Superior temporal gyrus (tissue), 1 donor: ENCODE results near the gene PIGO.

ENCODE experiments used
- DNase-seq: peaks from one replicate; pipeline ENCODE4 v3.0.0-alpha.2; 2016; ENCODE audit errors: extremely low spot score

The PIGO gene

DNA sequence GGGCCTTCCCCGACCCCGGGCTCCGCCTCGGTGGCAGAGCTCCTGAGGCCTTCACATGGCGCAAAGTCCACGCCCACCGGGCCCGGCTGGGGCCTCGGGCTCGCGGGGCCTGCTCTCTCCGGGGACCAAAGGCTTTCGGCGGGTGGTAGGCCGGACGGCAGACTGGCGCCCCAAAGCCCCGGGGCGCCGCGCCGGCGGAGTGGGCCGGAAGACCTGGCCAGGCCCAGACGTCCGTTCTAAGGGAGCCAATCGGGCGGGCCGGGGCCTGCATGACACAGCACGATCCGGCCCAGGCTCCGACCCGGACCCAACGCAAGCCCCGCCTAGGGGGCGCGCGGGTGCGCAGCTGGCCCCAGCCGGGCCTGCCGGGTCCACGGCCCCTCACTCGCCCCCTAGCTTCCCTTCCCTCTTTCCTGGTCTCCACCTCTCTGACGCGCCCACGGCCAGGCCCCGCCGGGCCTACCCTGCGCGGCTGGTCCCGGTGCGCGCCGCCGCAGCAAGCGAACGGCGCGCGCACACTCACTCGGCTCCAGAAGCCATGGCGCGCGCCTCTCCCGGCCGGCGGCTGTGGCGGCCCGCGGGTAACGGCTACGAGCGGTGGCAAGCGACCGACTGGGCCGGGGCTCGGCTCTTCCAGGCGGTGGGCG lies 24.5 kb downstream of the PIGO start:
- DNase-seq, result peak; percentile 62

DNA sequence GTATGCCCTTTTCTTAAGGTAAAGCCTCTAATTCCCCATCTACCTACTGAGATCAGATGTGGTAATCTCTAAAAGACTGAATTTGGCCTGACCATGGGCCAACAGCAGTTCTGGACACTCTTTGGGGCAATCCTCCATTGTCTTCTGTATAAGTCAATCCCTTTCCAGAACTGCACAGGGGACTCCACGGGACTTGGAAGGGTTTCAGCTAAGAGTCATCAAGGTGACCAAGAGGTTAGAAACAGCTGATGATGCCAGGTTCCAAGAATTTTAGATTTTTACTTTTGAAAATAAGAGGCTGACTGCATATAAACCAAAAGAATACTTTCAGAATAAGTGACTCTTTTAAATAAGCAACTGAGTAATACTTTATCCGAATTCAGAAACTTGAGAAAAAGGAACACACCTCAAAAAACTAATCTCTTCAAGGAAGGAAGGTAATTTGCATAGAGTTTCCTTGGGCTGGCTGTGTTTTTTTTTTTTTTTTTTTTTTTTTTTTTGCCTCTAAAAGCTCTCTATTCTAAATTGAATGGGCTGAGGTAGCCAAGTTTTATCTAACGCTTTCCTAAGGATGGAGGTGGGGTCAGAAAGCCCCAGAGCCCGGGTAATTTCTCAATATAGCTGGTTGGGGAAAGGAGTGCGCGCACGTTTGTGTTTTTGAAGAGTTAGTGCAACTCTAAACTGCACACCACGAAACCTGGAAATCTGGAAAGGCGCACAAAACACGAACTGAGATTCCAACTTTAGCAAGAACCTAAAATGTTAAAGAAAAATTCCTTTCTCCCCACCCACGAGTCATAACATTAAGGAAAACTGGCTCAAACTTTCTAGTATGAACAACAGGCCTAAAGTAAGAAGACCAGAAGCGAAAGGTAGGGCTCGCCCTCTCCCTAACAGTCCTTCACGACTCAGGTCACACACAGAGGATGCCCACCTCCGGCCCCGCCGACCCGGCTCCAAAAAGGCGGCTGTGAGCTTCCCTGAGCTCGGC lies 25.3 kb downstream of the PIGO start:
- DNase-seq, result no peak

DNA sequence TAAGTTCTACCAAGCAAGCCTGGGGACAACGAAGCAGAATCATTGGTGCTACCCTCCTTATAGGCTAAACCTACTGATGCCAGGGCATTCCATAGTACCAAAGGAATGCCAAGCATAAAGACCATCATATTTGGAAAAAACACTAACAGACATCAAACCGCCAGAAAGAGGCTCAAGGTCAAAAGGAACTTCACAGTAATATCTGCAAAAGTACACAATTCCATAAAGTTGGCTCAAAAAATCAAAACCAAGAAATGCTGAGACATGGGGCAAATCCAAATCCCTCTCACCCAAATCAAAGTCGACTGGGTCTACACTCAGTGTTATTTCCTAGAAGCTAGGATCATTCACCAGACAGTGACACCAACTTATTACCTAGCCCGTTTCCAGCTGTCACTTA lies 27.4 kb downstream of the PIGO start:
- DNase-seq, result no peak

- no peak for DNase-seq
Measured at GRCh38 chr9:35067056-35067455, 29.3 kb downstream of the PIGO start.

DNA sequence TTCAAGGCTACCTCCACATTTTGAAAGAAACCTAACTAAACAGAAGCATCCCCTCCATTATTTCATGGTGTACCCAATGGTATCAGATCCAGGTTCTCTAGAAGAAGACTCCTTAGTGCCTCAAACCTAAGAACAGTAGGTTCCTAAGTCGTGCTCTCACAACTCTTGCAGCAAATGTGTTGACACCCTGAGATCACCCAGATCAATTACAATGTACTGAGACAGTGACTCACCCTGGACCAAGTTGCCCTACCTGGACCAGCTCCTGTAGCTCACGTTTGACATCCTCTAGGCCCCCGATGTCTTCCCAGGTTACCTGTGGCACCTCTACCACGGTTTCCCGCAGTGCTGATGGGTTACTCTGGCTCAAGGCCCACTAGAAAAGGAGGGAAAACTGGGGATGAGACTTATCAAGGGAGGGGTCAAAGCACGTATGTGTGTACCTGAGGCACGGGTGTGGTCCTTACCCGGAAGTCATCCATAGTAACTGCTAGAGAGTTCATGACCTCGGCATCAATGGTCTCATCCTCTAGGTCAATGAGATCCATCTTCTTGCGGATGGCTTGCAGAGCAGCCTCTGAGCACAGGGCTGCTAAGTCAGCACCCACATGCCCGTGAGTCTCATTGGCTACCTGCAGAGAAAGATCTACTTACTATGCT lies 35.7 kb downstream of the PIGO start:
- DNase-seq, result no peak

DNA sequence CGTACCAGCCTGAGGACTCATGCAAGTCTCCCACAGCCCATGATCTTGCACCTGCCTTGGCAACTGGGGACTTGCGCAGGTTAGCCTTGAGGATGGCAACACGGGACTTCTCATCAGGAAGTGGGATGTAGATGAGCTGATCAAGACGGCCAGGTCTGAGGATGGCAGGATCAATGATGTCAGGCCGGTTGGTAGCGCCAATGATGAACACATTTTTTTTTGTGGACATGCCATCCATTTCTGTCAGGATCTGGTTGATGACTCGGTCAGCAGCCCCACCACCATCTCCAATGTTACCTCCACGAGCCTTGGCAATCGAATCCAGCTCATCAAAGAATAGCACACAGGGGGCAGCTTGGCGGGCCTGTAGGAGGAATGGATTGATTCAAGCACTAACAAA lies 37.0 kb downstream of the PIGO start:
- no peak for DNase-seq

GRCh38 chr9:35057271-35057620 lies 39.1 kb downstream of the PIGO start:
- DNase-seq, result no peak

- no peak for DNase-seq
Measured at GRCh38 chr9:35056571-35057270, 39.7 kb downstream of the PIGO start.

DNA sequence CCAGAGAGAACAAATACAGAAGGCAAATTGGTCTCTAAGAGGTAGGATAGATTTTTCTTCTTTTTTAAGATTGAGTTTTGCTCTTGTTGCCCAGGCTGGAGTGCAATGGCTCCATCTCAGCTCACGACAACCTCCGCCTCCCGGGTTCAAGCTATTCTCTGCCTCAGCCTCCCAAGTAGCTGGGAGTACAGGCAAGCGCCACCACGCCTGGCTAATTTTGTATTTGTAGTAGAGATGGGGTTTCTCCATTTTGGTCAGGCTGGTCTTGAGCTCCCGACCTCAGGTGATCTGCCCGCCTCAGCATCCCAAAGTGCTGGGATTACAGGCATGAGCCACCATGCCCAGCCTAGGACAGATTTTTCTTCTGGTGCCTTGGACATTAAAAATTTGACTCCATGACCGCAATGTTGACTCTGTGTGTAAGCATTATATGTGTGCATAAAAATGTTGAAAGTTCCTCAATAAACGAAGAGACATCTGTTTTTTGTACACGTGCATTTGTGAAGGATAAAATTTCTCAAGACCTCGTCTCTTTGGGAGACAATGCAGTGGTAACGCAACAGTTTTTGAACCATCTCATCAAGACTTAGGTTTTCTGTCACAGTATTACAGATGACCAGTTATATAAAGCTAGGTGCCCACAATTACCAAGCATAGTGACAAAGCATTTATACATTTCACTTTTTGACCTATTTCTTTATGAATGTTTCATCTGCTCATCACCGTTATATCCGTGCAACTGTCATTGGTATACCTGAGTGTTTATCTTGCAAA lies 41.3 kb downstream of the PIGO start:
- DNase-seq, result no peak

- DNase-seq, result no peak
Measured at GRCh38 chr9:35054185-35054835, 42.1 kb downstream of the PIGO start.

DNA sequence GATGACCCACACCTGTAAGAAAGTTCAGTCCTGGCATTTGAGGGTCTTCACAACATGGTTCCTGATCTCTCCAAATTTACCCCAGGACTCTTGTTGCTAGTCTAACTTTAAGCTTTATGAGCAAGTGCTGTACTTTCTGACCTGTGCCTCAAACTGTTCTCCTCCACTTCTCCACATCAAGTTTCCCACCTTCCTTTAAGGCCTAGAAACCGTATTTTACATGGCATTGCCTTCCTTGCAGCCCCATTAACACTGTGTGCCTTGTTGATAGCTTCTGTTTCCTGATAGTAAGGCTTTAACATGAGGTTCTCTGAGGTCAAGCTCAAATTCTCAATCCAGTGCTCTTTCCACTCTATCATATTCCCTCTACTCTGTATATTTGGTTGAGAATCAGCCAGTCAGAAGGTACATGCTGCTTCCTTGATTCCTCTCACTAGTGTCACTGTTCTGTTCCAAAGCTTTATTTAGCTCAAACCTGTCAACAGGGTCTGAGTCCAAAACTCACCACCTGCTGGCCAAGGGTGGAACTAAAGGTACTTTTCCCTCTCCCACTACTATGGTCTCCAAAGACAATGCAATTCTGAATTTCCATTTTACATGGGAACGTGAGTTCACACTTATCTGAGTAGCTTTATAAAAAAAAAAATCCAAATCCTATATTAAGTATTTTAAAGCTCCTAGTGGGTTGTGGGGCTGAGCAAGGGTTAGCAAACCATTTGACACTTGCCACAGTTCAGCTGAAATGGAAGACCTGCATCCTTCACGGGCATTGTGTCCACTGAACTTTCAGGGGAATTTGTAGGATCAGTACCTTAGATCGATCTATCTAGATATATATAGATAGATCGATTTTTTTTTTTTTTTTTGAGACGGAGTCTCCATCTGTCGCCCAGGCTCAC lies 45.1 kb downstream of the PIGO start:
- peak; percentile 67 for DNase-seq

DNA sequence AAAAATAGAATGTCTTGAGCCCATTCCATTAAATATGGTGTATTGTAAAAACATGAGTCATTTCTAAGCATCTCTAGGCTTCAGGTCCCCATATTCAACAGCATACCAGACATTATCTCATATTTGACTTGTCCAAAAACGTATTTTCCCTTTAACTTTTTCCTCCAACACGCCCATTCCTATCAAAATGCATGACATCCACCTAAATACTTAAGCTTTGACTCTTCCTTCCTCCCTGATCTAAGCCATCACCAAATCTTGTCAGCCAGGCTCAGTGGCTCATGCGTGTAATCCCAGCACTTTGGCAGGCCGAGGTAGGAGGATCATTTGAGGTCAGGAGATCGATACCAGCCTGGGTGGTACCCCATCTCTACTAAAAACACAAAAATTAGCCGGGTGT lies 47.9 kb downstream of the PIGO start:
- DNase-seq, result no peak

DNA sequence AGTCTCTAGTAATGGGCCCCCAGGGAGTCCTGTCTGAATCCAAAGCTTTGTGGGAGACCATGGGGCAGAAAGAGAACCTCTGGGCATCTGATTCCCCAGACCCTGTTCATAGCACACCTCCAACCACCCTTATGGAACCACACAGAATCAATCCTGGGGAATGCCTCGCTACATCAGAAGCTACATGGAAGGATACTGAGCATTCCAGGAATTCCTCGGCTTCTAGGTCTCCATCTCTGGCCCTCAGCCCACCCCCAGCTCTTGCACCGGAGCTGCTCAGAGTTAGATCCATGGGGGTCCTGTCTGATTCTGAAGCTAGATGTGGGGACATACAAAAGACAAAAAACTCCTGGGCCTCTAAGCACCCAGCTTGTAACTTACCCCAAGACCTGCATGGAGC lies 52.3 kb downstream of the PIGO start:
- no peak for DNase-seq

DNA sequence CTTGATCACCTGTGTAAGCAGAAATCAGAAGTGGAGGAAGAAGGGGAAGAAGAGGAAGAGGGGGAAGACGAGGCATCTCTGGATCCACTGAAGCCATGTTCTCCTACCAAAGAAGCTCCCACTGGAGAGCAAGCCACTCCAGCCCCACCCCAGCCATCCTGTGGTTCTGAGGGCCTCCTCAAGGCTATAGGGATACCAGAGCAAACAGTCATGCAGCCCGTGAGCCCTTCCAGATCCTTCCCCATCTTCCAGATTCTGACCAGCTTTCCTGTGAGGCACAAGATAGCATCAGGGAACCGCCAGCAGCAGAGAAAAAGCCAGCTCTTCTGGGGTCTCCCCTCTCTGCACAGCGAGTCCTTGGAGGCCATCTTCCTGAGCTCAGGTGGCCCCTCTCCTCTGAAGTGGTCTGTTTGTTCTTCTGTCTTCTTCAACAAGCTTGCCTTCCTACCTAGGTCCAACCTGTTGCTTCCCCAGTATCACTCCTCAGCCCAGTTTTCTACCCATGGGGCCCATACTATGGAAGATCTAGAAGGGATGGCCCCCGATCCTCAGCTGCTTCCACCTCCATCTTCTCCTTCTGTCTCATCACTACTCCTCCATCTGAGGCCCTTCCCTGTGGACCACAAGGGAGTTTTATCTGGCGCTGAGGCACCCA lies 53.4 kb downstream of the PIGO start:
- no peak for DNase-seq

DNA sequence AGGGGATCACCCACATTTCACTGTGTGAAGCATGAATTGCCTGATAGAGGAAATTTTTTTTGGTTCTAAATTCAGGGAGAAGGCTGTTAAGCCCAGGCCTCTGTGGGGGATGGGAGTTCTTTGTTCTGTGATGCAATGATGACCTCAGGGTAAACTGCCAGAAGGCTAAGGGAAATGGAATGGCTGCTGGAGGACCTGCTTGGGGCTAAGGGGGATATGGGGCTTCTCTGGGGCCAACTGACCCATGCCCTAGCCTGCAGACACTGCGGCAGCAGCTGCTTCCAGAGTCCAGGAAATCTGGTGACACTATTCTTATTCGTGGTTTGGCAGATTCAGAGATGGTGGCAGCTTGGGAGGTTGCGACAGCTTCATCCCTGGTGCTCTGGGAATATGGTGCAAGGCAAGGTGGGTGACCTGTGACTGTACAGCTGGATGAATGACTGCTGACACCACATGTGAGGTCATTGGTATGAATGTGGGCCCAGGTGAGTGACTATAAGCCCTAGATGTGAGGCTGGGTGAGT lies 54.2 kb downstream of the PIGO start:
- no peak for DNase-seq
